Measurements from ENCODE around the gene FAM184B. TPM values are rescaled to one million over a fixed set of nuclear protein-coding genes. Genes with fewer than 3 reads are reported as not detected.
"Not testable (repeated sequence)": the region's sequence is repeated elsewhere in the genome, so short reads cannot be mapped to it uniquely, and the experiment has no call there.

Gene FAM184B
- polyA plus RNA-seq, 3 donors: under 0.01 to 0.03 (median 0.02) TPM

DNA sequence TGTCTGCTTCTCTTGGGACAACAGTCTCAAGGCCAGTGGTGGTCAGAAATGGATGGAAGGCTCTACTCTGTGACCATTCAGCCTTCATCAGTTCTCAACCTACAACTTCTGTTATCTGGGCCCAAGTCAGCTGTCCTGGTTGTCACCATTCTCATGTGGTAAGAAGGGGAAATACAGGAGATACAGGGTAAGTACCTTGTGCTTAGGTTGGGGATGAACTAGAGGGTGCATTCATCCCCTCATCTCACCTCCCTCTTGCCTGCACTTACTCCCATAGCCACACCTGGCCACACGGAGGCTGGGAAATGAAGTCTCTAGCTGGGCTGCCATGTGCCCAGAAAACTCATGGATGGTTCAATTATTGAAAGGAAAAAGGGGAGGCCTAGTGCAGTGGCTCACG is 44.9 kb downstream of the FAM184B start:
- WGBS, 3 donors: 79 to 83% (median 81%) methylated on average over 2 of the region's 2 CpGs
- H3K27ac ChIP-seq (ENCODE audit: low read depth, low read length): no peak overlapping the region

DNA sequence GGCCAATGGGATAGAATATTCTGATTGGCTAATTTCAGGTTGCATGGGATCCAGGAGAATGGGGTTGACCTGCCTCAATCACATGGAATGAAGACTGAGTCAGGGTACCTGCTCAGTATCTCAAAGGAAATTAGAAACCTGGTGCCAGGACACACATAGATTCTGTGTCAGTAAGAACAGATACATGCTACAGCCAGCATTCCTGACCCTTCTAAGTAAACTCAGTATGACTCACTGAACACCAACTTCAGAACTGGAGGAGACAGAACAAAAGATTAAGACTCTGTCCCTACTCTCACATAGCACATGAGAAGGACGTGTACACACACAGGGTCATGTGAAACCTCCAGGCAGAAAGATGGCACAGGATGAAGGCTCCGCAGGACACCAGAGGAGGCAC is 54.5 kb downstream of the FAM184B start:
- no peak overlapping the region for H3K27ac ChIP-seq (ENCODE audit: low read depth, low read length)
- 65 to 79% (median 77%) methylated on average over 2 of the region's 2 CpGs for WGBS, 3 donors

DNA sequence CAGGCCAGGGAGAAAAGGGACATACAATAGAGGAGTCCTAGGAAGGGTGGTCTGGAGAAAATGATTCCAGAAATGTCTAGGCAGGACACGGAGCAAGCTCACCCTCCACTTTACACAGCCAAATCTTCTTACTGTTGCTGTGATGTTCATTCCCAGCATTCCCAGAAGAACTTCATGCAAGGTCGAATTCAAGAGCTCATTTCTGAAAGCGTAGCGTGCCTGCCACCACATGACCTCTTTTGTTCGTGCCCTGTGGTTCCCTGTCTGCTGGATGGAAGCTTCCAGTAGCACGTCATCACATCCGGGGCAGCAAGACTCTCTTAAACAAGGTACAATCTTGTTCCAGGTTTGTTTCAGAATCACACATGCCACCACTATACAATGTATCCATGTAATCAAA is 57.8 kb downstream of the FAM184B start:
- H3K27ac ChIP-seq (ENCODE audit: low read depth, low read length): no peak overlapping the region
- 74 to 82% (median 80%) methylated on average over 7 of the region's 7 CpGs for WGBS, 3 donors

DNA sequence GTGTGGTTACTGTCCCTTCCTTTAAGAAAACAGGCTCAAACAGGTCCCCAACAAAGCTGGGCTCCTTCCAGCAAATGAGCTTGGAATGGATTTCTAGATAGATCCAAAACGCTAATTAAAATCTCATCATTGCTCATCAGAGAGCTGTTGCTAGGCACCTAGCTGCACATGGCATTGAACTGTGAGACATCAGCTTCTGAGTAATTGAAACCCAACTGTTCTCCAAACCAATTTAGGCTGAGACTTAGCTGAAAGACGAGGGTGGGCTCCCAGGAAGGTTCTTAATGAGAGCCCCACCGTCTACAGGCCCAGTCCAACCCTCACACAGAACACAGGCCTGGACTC is 59.1 kb downstream of the FAM184B start:
- no peak overlapping the region for H3K27ac ChIP-seq (ENCODE audit: low read depth, low read length)
- WGBS, 3 donors: 65 to 75% (median 71%) methylated on average over 3 of the region's 3 CpGs

DNA sequence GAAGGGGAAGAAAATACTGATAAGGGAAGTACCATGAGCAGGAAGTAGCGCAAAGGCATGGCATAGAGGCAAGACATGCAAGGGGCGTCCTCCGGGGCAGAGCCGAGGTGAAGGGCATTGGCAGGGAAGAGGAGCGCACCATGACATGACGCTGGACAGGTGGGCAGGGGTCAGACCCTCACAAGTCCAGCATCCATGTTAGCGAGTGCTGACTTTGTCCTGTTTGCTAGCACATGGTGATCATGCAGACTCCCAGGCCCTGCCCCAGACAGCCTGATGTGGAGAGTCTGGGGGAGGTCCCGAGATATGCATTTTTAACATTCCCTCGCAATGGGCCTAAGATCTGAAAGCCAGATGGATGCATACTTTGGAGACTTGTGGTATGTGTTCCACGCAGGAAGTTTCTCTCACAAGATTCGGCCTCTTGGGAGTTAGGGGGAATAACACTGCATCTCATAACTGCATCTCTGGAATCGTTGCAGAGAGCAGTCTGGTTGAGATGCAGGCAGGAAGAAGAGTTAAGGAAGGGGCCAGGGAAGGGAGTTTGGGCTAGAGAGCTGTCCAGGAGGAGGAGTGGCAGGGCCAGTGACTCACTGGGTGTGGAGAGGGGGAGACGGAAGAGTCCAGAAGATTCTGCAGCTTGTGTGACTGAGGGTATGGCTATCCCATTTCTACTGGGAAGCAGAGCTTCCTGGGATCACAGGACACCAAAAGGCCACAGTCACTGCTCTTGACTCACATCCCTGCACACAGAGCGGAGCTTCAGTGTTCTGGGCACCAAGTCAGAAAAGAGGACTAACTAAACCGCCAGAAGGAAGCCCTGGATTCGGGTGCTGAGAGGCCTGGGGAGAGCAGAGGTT is 59.7 kb downstream of the FAM184B start:
- no peak overlapping the region for H3K27ac ChIP-seq (ENCODE audit: low read depth, low read length)
- WGBS, 3 donors: 69 to 78% (median 76%) methylated on average over 16 of the region's 16 CpGs

DNA sequence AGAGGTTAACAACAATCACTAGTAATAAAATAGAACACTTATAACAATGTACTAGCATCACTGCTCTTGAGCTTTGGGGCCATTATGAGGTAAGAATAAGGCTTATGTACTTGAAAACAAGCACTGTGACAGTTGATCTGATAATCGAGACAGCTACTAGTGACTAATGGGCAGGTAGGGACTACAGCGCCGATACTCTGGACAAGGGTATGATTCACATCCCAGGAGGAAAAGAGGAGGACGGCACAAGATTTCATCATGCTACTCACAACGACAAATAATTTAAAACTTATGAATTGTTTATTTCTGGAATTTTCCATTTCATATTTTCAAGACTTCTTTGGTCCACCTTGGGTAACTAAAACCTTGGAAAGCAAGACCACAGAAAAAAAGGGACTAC is 62.3 kb downstream of the FAM184B start:
- 39 to 80% (median 78%) methylated on average over 5 of the region's 5 CpGs for WGBS, 3 donors

DNA sequence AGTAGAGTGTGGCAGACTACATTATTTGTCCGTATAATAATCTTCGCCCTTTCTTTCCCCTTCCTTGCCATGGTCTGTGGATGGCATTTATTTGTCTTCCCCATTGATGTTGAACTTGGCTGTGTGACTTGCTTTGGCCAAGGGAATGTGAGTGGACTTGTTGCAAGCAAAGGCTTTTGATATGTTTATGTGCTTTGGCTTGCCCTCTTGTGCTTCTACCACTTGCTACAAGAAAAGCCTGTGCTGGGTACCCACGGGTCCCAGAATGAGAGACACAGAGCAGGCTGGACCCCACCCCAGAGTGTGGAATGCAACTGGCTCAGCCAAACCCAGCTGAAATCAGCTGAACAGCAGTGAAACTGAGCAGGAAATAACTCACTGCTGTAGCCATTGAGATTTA is 63.0 kb downstream of the FAM184B start:
- 63 to 84% (median 70%) methylated on average over 3 of the region's 3 CpGs for WGBS, 3 donors

More for the DNA sequence above, 62.3 kb downstream of the FAM184B start:
- H3K27ac ChIP-seq (ENCODE audit: low read depth, low read length): no peak overlapping the region

DNA sequence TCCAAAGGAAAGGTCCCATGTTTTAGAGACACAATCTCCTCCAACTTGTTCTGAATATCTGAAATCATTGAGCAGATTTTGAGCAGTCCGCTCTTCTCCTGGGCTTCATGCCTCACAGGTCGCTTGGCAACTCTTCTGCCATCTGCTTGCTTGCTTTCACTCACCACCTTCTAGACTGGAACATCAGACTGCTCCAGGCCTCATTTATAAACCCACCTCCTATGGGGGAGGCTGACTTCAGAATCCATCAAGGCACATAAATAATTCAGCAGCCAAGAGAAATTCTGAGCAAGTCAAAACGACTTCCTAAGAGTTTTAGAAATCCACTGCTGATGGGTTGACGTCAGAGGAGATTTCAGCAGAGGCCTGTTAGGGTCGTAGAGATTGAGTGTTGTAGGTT is 64.1 kb downstream of the FAM184B start:
- no peak overlapping the region for H3K27ac ChIP-seq (ENCODE audit: low read depth, low read length)
- 64 to 73% (median 65%) methylated on average over 5 of the region's 5 CpGs for WGBS, 3 donors

More for the DNA sequence above, 63.0 kb downstream of the FAM184B start:
- no peak overlapping the region for H3K27ac ChIP-seq (ENCODE audit: low read depth, low read length)

DNA sequence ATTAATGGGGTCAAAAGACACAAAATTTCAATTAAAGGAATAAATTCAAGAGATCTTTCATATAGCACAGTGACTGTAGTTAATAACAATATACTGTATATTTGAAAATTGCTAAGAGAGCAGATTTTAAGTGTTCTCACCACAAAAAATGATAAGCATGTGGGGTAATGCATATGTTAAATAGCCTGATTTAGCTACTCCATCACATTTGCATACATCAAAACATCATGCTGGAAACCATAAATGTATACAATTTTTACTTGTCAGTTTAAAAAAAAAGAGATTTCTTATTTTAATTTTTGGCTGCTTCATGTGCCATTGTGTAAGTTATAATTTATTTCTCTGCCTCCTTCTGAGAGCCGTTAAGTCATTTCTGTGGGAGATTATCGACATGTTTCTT is 65.9 kb downstream of the FAM184B start:
- H3K27ac ChIP-seq (ENCODE audit: low read depth, low read length): no peak overlapping the region
- 76 to 88% (median 81%) methylated on average over 2 of the region's 2 CpGs for WGBS, 3 donors

DNA sequence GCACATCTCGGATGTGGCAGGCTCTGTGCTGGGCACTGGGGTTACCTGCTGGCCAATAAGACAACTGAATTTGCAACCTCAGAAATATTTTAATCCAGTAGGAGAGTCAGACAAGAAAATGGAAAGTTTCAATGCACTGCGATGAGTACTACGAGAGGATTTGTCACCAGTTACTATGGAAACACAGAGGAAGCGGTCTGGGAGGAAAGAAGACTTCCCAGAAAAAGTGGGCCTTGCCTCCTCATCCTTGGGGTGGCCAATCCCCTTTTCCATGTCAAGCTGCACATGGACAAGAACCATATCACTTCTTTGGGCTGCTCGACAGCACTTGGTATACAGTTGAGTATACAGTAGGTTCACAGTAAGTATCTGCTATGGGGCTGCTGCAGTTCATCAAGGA is 67.6 kb downstream of the FAM184B start:
- WGBS, 3 donors: 93 to 95% (median 93%) methylated on average over 5 of the region's 5 CpGs

DNA sequence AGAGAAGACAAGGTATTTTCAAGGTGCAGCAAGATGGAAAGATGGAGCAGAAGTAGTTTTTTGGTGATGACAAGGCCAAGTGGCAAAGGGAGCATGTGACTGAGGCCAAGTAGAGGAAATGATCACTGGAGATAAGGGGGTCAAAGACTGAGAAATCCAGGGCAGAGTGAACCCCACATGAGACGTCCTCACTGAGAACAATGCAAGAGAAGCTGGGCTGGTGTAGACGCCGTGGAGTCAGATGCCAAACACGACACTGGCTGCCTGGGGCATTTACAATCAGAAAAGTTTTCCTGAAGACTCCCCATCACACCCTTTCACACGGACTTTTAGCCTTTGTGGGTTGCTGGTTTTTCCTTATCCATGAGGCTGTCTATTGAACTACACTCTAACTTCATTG is 69.3 kb downstream of the FAM184B start:
- H3K27ac ChIP-seq (ENCODE audit: low read depth, low read length): no peak overlapping the region

More for the DNA sequence above, 67.6 kb downstream of the FAM184B start:
- no peak overlapping the region for H3K27ac ChIP-seq (ENCODE audit: low read depth, low read length)

DNA sequence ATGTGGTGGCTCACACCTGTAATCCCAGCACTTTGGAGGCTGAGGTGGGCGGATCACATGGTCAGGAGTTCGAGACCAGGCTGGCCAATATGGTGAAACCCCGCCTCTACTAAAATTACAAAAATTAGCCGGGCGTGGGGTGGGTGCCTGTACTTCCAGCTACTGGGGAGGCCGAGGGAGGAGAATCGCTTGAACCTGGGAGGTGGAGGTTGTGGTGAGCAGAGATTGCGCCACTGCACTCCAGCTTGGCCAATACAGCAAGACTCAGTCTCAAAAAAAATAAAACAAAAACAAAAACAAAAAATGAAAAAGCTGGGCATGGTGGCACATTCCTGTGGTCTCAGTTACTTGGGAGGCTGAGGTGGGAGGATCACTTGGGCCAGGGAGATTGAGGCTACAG is 70.2 kb downstream of the FAM184B start:
- 83 to 94% (median 85%) methylated on average over 8 of the region's 8 CpGs for WGBS, 3 donors
- H3K27ac ChIP-seq (ENCODE audit: low read depth, low read length): not testable (repeated sequence)

More for the DNA sequence above, 69.3 kb downstream of the FAM184B start:
- 77 to 79% (median 78%) methylated on average over 5 of the region's 5 CpGs for WGBS, 3 donors

DNA sequence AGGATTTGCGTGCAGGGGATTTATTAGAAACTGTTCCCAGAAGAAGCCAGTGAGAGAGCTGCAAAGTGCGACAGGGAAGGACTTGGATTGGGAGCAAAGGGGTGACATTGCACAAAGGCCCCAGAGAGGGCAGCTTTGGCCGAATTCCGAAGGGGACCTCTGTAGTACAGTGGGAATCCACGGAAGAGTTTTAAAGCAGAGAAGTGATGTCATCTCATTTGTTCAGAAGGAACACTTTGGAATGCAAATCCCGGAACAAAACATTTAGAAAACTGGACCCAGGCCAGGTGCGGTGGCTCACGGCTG is 71.7 kb downstream of the FAM184B start:
- no peak overlapping the region for H3K27ac ChIP-seq (ENCODE audit: low read depth, low read length)
- 56 to 68% (median 65%) methylated on average over 8 of the region's 8 CpGs for WGBS, 3 donors

DNA sequence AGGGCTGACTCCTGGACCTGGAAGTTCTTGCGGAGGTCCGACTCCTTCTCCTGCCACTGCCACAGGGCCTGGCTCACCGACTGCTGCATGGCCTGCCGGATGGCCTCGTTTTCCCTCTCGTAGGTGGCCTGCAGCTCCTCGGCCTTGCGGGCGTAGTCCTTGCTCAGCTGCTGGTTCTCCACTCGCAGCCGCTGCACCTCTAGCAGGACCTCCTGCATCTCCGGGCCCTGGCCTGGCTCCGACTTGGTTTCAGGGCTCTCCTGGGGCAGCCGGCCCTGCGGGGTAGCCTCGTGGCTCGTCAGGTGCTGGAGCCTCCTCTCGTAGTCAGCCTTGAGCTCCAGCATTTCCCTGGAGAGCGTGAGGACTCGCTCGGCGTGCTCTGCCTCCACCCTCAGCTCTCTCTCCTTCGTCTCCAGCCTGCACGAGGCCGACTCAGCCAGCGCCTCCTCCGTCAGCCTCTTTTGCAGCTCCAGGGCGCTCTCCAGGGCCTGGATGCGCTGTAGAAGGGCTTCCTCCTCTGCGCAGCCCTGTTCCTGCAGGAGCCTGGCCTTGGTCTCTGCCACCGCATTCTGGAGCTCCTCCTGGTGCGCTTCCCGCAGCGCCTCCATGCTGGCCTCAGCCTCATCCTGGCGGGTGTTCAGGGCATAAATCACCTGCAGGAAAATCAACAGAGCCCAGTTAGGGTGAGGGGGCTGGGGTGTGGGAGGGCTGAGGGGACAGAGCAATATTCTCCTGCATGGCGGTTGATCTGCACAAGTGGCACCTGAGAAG is 72.2 kb downstream of the FAM184B start:
- 66 to 82% (median 74%) methylated on average over 32 to 36 of the region's 36 CpGs for WGBS, 3 donors
- no peak overlapping the region for H3K27ac ChIP-seq (ENCODE audit: low read depth, low read length)

DNA sequence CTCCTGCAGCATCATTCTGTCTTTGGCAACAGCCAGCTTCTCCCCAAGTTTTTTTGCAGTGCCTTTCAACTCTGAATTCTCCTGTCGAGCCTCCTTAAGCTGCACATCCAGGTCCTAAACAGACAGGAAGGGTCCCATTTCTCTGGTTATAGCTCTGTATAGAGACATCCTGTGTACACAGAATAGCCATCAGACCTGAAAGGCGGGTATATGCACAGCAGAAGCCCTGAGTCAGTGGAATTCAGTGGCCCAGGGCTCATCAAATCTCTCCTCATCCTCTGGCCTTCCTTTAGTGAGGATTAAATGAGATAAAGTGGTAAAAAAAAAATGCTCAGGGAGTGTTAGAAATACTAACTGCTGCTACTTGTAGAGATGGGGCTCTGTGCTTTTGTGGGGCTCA is 73.8 kb downstream of the FAM184B start:
- H3K27ac ChIP-seq (ENCODE audit: low read depth, low read length): no peak overlapping the region
- WGBS, 3 donors: 52 to 83% (median 72%) methylated on average over 2 of the region's 2 CpGs

DNA sequence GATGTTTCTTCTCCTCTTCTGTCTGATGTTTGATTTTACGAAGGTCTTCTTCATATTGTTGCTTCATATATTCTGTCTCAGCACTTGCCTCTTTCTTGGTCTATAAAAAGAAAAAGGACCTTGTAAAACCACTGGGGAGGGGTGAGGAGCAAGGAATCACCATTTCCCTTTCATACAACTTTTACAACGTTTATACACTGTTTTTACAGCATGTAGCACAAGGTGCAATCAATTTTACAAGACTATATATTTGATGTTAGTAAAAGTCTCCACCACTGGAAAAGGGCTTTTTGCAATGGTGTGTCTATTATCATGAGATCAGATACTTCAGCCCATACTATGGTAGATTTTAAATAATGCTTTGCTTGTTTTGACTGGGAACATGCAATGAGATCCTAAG is 76.3 kb downstream of the FAM184B start:
- H3K27ac ChIP-seq (ENCODE audit: low read depth, low read length): no peak overlapping the region

DNA sequence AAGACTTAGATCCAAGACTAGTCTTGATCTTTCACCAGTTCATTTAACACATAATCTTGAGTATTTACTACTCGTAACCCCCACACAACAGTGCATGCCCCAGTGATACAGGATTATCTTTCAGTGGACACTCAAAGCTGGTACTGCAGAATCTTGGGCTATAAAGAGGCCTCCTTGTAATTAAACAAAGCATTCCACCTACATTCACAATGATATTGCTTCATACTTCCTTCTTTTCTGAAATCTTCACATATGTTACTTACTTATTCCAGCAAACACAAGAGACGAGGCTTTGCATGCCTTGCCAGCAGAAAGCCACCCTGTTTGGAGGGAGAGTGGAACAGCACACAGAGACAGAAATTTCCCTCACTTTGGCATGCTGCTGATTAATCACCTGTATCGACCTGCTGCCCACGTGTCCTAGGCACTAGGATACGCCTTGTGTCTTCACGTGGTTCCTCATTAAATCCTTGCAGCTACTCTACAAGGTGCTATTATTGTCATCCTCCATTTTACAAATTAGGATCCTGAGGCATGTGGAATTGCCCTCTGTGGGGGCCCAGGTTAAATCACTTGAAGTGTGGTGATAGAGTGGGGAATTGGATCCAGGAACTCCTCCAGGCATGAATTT is 77.3 kb downstream of the FAM184B start:
- WGBS, 3 donors: 42 to 73% (median 70%) methylated on average over 6 of the region's 6 CpGs
- H3K27ac ChIP-seq (ENCODE audit: low read depth, low read length): no peak overlapping the region

More for the DNA sequence above, 76.3 kb downstream of the FAM184B start:
- 45 to 70% (median 58%) methylated on average over 2 of the region's 2 CpGs for WGBS, 3 donors

DNA sequence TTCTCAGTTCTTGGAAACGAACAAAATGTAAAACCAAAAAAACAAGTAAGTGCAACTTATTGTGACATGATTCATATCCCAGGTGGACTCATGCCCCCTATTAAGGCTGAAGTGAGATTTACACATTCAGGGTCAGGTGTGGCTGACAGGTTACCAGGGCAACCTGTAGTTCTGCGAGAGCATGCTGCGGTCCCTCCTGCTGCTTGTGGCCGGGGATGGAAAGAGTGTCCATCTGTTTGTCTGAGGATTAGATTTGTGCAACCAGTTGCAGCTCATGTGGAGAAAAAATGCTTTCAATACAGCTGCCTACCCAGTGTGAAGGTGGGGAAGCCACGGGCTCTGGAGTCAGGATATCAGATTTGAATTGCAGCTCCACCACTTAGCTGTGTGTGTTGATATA is 78.8 kb downstream of the FAM184B start:
- WGBS, 3 donors: 70 to 80% (median 76%) methylated on average over 5 of the region's 5 CpGs
- H3K27ac ChIP-seq (ENCODE audit: low read depth, low read length): no peak overlapping the region

DNA sequence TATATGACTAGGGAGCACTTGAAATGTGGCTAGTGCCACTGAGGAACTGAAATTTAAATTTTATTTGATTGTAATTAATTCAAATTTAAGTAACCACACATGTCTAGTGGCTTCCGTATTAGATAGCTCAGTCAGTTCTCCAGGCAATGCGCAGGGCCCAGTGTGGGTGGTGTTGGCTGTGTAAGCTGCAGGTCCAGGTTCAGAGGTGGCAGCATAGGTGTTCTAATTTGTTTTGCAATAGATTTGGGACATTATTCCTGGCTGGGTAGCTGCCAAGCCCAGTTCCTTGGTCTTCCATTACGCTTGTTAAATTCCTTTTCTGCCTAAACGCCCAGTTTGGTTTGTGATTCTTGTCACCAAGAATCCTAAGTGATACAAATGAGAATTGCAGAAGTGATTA is 79.5 kb downstream of the FAM184B start:
- H3K27ac ChIP-seq (ENCODE audit: low read depth, low read length): no peak overlapping the region
- 90 to 91% (median 91%) methylated on average over 4 of the region's 4 CpGs for WGBS, 3 donors

Measured in adipose tissue (tissue), 3 donors.